ENCODE measurements around the gene CDH11. TPM values are rescaled to one million over a fixed set of nuclear protein-coding genes. Genes with fewer than 3 reads are reported as not detected.

CDH11 gene
- total RNA-seq, 1 donor from 2014 or later, result 31.7 TPM

- Mint-ChIP-seq H3K36me3 (ENCODE audit: low read depth) (no peaks in the 10 kb centered on the region), H3K4me1 (peaks cover 39% of the 10 kb centered on the region), H3K27ac (ENCODE audit: unreplicated experiment) (no peak overlapping the region), H3K27me3 (ENCODE audit: low read depth) (peaks cover 53% of the 10 kb centered on the region), H3K9me3 (no peaks in the 10 kb centered on the region), H3K4me3 (no peak overlapping the region)
- TF ChIP-seq CTCF (conservative IDR thresholded peaks at IDR 0.05), result no peak
- no peak for DNase-seq (ENCODE audit: low read depth, low spot score)
Observed at GRCh38 chr16:65116818-65117430, 4.9 kb downstream of the CDH11 start.

GRCh38 chr16:65116216-65116615 is 5.6 kb downstream of the CDH11 start:
- Mint-ChIP-seq H3K9me3 (no peaks in the 10 kb centered on the region), H3K4me1 (peaks cover 39% of the 10 kb centered on the region), H3K27ac (ENCODE audit: unreplicated experiment) (no peak overlapping the region), H3K36me3 (ENCODE audit: low read depth) (no peaks in the 10 kb centered on the region), H3K27me3 (ENCODE audit: low read depth) (peaks cover 47% of the 10 kb centered on the region), H3K4me3 (no peak overlapping the region)
- no peak for DNase-seq (ENCODE audit: low read depth, low spot score)
- TF ChIP-seq CTCF (conservative IDR thresholded peaks at IDR 0.05), result no peak

- Mint-ChIP-seq H3K36me3 (ENCODE audit: low read depth) (no peaks in the 10 kb centered on the region), H3K9me3 (no peaks in the 10 kb centered on the region), H3K4me1 (peaks cover 29% of the 10 kb centered on the region), H3K27me3 (ENCODE audit: low read depth) (peaks cover 30% of the 10 kb centered on the region), H3K27ac (ENCODE audit: unreplicated experiment) (no peak overlapping the region), H3K4me3 (no peak overlapping the region)
- TF ChIP-seq CTCF (conservative IDR thresholded peaks at IDR 0.05), result no peak
- DNase-seq (ENCODE audit: low read depth, low spot score), result no peak
Observed at GRCh38 chr16:65114527-65114926, 7.3 kb downstream of the CDH11 start.

GRCh38 chr16:65113441-65113840 is 8.4 kb downstream of the CDH11 start:
- Mint-ChIP-seq H3K36me3 (ENCODE audit: low read depth) (no peaks in the 10 kb centered on the region), H3K27me3 (ENCODE audit: low read depth) (peaks cover 20% of the 10 kb centered on the region), H3K9me3 (no peaks in the 10 kb centered on the region), H3K4me1 (peaks cover 20% of the 10 kb centered on the region), H3K27ac (ENCODE audit: unreplicated experiment) (no peak overlapping the region), H3K4me3 (no peak overlapping the region)
- no peak for TF ChIP-seq CTCF (conservative IDR thresholded peaks at IDR 0.05)
- DNase-seq (ENCODE audit: low read depth, low spot score), result no peak

- Mint-ChIP-seq H3K27me3 (ENCODE audit: low read depth) (peaks cover 7% of the 10 kb centered on the region), H3K27ac (ENCODE audit: unreplicated experiment) (no peak overlapping the region), H3K9me3 (no peaks in the 10 kb centered on the region), H3K4me3 (no peak overlapping the region), H3K4me1 (no peaks in the 10 kb centered on the region), H3K36me3 (ENCODE audit: low read depth) (no peaks in the 10 kb centered on the region)
- no peak for DNase-seq (ENCODE audit: low read depth, low spot score)
- TF ChIP-seq CTCF (conservative IDR thresholded peaks at IDR 0.05), result no peak
Observed at GRCh38 chr16:65111306-65111705, 10.6 kb downstream of the CDH11 start.
